GM06990 (cell line): ENCODE data around the gene TRPM2.

Experiments used
- DNase-seq: peaks from one replicate; pipeline ENCODE4 v3.0.0-alpha.2; 2011; ENCODE audit not compliant: insufficient read length; ENCODE audit errors: extremely low read depth
- H3K27me3 ChIP-seq: replicated peaks from 2 replicates; pipeline ENCODE4 v1.6.0; 2011; ENCODE audit warnings: low read length; ENCODE audit not compliant: control insufficient read depth, insufficient read depth
- H3K36me3 ChIP-seq: 2 replicates; pipeline ENCODE4 v1.5.1; 2011; ENCODE audit warnings: low read length; ENCODE audit not compliant: control insufficient read depth, insufficient read depth
- H3K4me3 ChIP-seq: replicated peaks from 2 replicates; pipeline ENCODE4 v1.5.1; 2011; ENCODE audit warnings: low read depth, mild to moderate bottlenecking, control low read depth, low read length
- CTCF ChIP-seq: IDR thresholded peaks from 2 replicates; pipeline ENCODE4 v1.5.1; 2011; ENCODE audit warnings: low read length, control low read depth, mild to moderate bottlenecking, inconsistent platforms; ENCODE audit not compliant: insufficient read depth, poor library complexity, severe bottlenecking

The TRPM2 gene

GRCh38 chr21:44399151-44399954, 45.9 kb downstream of the TRPM2 start:
- no peaks in the 10 kb centered on the region; the same call in 1 of the 2 replicates for H3K36me3 ChIP-seq
- no peaks in the 10 kb centered on the region for H3K27me3 ChIP-seq

DNA sequence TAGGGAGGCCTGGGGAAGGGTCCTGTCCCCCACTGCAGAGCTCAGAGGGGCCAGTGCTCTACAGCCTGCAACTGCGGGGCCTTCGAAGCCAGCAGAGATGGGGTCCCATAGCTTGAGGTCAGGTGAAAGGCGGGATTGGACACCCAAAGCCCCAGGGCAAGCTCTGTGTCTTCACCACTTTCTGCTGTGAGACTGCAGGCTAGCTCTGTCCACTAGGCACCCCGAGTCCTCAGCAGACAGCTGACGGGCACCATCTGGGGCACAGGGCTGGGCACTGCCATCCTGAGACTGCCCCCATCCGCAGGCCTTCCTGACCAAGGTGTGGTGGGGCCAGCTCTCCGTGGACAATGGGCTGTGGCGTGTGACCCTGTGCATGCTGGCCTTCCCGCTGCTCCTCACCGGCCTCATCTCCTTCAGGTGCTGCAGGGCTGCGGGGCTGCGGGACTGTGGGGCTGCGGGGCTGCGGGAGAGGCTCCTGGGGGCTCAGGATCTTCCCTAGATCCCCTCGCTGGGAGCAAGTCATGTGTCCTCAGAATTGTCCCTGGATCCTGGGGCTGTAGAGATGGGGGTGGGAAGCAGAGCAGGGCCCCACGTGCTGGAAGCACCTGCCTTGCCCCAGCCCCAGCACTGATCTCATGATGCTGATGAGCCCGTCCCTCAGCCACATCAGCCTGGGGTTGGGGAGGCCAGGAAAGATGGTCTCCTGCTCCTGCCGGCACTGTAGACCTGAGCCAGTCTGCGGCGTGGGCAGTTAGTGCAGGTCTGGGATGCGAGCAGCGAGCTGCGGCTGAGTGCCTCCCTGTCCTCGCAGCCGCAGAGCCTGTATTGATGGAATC, 46.8 kb downstream of the TRPM2 start:
- no peaks in the 10 kb centered on the region for H3K27me3 ChIP-seq
- H3K36me3 ChIP-seq: no peaks in the 10 kb centered on the region; the same call in 1 of the 2 replicates
- no peak for TF ChIP-seq CTCF
- DNase-seq: no peak
- H3K4me3 ChIP-seq: no peak overlapping the region

More at GRCh38 chr21:44399151-44399954, 45.9 kb downstream of the TRPM2 start:
- no peak overlapping the region for H3K4me3 ChIP-seq
- TF ChIP-seq CTCF: no peak
- no peak for DNase-seq

GRCh38 chr21:44400791-44401385, 47.5 kb downstream of the TRPM2 start:
- Histone ChIP-seq H3K36me3 (no peaks in the 10 kb centered on the region; the same call in 1 of the 2 replicates), H3K27me3 (no peaks in the 10 kb centered on the region), H3K4me3 (no peak overlapping the region)
- DNase-seq: no peak
- no peak for TF ChIP-seq CTCF

DNA sequence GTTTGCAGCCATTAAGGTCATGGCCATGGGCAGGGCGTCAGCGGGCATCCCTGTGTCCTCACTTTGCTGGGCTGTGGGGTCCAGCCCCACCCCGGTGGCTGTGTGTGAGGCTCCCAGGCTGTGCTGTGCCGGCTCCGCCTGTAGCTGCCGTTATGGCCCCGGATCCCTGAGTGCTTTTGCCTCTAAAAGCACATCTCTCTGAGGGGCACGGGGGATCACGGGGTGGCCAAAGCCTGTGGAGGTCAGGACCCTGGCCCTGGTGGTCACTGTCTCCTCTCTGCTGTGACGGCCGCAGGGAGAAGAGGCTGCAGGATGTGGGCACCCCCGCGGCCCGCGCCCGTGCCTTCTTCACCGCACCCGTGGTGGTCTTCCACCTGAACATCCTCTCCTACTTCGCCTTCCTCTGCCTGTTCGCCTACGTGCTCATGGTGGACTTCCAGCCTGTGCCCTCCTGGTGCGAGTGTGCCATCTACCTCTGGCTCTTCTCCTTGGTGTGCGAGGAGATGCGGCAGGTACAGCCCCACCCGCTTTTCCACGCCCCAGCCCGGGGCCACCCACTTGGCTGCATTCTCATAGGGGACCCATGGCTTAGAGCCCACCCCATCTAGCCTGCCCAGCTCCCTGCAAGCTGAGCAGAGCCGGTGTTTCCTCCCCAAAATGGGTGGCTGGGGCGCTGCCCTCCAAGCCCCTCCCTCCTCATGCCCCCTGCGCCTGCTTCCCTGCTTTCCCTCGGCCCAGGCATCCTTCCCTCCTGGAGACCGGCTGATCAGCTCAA, 48.2 kb downstream of the TRPM2 start:
- H3K27me3 ChIP-seq: no peaks in the 10 kb centered on the region
- H3K4me3 ChIP-seq: no peak overlapping the region
- TF ChIP-seq CTCF: no peak
- no peaks in the 10 kb centered on the region; the same call in 1 of the 2 replicates for H3K36me3 ChIP-seq
- no peak for DNase-seq
